ENCODE data around the gene PIEZO2. TPM values are rescaled to one million over a fixed set of nuclear protein-coding genes. Genes with fewer than 3 reads are reported as not detected.
A peak's percentile ranks its signal among the peaks of the same experiment; 100 is the strongest.

PIEZO2 gene
- total and polyA plus RNA-seq, 8 donors: 0.38 to 11.1 (median 3.0) TPM

GRCh38 chr18:10973567-10974203 lies 175.7 kb downstream of the PIEZO2 start:
- Histone ChIP-seq H3K36me3 (no peaks in the 10 kb centered on the region), H3K9me3 (no peaks in the 10 kb centered on the region), H3K4me3 (no peak overlapping the region), H3K27ac (no peak overlapping the region), H3K4me1 (no peaks in the 10 kb centered on the region), H3K27me3 (no peaks in the 10 kb centered on the region)
- DNase-seq: no peak
- 63 to 68% methylated on average over 10 of the region's 10 CpGs for WGBS, 2 donors
- ATAC-seq: peak in 3 of 4 donors; percentile 31 to 42 (median 34)
- no peak for FAIRE-seq
- intact Hi-C loops (cut with DNase I): no loop called here
- no peak for TF ChIP-seq CTCF (IDR thresholded peaks at IDR 0.05)

GRCh38 chr18:10971717-10972116 lies 177.7 kb downstream of the PIEZO2 start:
- WGBS, 2 donors: 79 to 81% methylated on average over 4 of the region's 4 CpGs
- Histone ChIP-seq H3K9me3 (no peaks in the 10 kb centered on the region), H3K4me3 (no peak overlapping the region), H3K27ac (no peak overlapping the region), H3K27me3 (no peaks in the 10 kb centered on the region), H3K4me1 (no peaks in the 10 kb centered on the region), H3K36me3 (no peaks in the 10 kb centered on the region)
- no peak for TF ChIP-seq CTCF (IDR thresholded peaks at IDR 0.05)
- FAIRE-seq: no peak
- intact Hi-C loops (cut with DNase I): no loop called here
- ATAC-seq: no peak
- no peak for DNase-seq

GRCh38 chr18:10965119-10965518 lies 184.2 kb downstream of the PIEZO2 start:
- ATAC-seq (no peak), DNase-seq (no peak), FAIRE-seq (no peak)
- WGBS, 2 donors: 40 to 65% methylated on average over 2 of the region's 2 CpGs
- Histone ChIP-seq H3K9me3 (no peaks in the 10 kb centered on the region), H3K27ac (no peak overlapping the region), H3K4me1 (no peaks in the 10 kb centered on the region), H3K27me3 (no peaks in the 10 kb centered on the region), H3K36me3 (no peaks in the 10 kb centered on the region), H3K4me3 (no peak overlapping the region)
- intact Hi-C loops (cut with DNase I): no loop called here
- TF ChIP-seq CTCF (IDR thresholded peaks at IDR 0.05): no peak

GRCh38 chr18:10953672-10954071 lies 195.7 kb downstream of the PIEZO2 start:
- 85 to 94% methylated on average over 5 of the region's 5 CpGs for WGBS, 2 donors
- no peak for DNase-seq
- H3K36me3 ChIP-seq: no peaks in the 10 kb centered on the region

More at GRCh38 chr18:10953672-10954071, 195.7 kb downstream of the PIEZO2 start:
- no peaks in the 10 kb centered on the region for H3K9me3 ChIP-seq
- intact Hi-C loops (cut with DNase I): no loop called here
- H3K27ac ChIP-seq: no peak overlapping the region
- no peak for ATAC-seq
- no peak for TF ChIP-seq CTCF (IDR thresholded peaks at IDR 0.05)
- no peaks in the 10 kb centered on the region for H3K27me3 ChIP-seq
- FAIRE-seq: no peak
- H3K4me1 ChIP-seq: peaks cover 0 to 4% (median 0%) of the 10 kb centered on the region in 3 donors
- no peak overlapping the region for H3K4me3 ChIP-seq
